Measurements from ENCODE around the gene DLGAP1. TPM values are rescaled to one million over a fixed set of nuclear protein-coding genes. Genes with fewer than 3 reads are reported as not detected.

DLGAP1 gene
- total and polyA plus RNA-seq, 10 donors, result 0.11 to 6.0 (median 2.1) TPM

DNA sequence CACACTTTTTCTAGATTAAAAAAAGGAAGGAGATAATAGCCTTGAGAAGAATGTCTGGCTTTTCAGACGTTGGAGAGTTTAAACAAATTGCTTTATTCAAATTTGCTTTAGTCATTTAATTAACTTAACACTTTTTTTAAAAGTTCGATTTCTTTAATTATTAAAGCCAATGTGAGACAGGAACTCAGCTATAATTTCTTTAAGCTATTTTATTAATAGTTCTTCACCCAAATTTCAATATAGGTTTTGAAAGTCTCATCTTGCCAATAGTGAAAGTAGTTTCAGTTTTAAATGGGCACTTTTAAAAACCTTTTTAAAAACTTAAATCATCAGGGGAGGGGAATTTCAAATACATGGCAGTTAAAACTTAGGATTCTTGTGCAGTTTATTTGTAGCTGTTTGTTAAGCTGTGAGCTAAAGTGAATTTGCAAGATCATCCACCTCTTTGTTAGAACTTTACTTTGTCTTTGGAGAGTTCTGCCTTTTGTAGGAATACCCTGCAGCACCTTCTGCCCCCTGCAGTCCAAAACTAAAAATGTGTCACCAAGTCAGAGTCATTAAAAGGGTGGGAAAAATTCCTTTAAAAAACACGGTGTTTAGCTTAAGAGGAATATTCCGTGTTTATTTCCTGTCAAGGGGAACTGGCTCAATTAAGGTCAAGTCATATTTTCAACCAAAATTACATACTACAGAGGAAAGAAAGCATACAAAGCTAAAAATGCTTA, 1000.6 kb downstream of the DLGAP1 start:
- H3K27ac ChIP-seq, result peak overlapping the region; percentile 94 to 99 (median 99)
- H3K4me1 ChIP-seq, result peaks cover 8 to 89% (median 64%) of the 10 kb centered on the region in 6 donors

DNA sequence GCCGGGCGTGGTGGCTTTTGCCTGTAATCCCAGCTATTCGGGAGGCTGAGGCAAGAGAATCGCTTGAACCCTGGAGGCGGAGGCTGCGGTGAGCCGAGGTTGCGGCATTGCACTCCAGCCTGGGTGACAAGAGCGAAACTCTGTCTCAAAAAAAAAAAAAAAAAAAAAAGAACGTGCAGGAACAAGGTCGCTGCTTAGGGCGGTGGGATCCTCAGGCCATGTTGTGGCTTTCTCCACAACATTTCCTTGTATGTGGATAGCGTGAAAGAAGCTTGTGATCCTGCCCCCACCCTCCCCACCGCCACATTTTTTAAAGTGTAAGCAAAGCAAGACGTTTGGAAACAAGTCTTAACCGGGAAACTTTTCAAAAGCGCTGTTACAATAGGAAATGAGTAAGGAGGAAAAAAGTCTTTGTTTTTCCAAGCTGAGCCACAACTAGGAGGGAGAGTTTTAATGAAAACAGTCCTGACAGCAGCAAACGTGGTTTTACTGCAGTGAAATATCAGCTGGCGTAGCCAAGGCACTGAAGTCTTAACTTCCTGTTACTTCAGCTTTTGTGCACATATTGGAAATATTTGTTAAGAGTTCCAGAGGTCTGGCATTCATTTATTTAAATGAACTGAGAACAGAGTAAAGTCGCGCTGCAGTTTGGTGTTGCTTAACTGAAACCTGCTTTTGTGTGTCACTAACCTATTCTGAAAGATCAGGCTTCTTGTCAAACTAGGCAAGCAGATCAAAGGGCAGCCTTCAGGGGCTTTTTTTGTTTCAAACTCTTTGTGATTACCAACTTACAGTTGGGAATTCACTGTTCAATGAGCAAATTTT, 1001.4 kb downstream of the DLGAP1 start:
- Histone ChIP-seq H3K4me3 (peak overlapping the region; percentile 2 to 80 (median 70)), H3K36me3 (peaks cover 0 to 29% (median 21%) of the 10 kb centered on the region in 6 donors), H3K27me3 (replicated peaks in 1 of 7) (no peaks in the 10 kb centered on the region), H3K27ac (peak overlapping the region; percentile 94 to 99 (median 99)), H3K4me1 (peaks cover 8 to 81% (median 57%) of the 10 kb centered on the region in 6 donors), H3K9me3 (no peaks in the 10 kb centered on the region)
- WGBS, 5 donors, result 19 to 25% (median 23%) methylated on average over 20 to 21 of the region's 21 CpGs
- DNase-seq, result peak; percentile 79
- TF ChIP-seq CTCF (IDR thresholded peaks at IDR 0.05 in 8 of 11, conservative IDR thresholded peaks at IDR 0.05 in 3 of 11) (no peak), POLR2AphosphoS5 (IDR thresholded peaks at IDR 0.05) (peak in 2 of 3 donors; percentile 12 to 20)
- intact Hi-C loops (cut with DNase I; ENCODE audit: low total_unique reads), result loop anchor here (10.0 kb wide), 1 partner anchor 211 kb away; no protein-coding TSS in a partner anchor

More for the DNA sequence above, 1000.6 kb downstream of the DLGAP1 start:
- no peaks in the 10 kb centered on the region for H3K27me3 ChIP-seq (replicated peaks in 1 of 7)
- 0 to 2% (median 0%) methylated on average over 4 of the region's 4 CpGs for WGBS, 5 donors
- peak overlapping the region; percentile 2 to 80 (median 70) for H3K4me3 ChIP-seq
- peak in 1 of 3 donors; percentile 22 for TF ChIP-seq POLR2A (IDR thresholded peaks at IDR 0.05)
- TF ChIP-seq CTCF (IDR thresholded peaks at IDR 0.05 in 8 of 11, conservative IDR thresholded peaks at IDR 0.05 in 3 of 11), result peak; percentile 34 to 79 (median 67)
- no peak for TF ChIP-seq POLR2AphosphoS5 (IDR thresholded peaks at IDR 0.05)
- no peak for DNase-seq
- H3K36me3 ChIP-seq, result peaks cover 0 to 35% (median 24%) of the 10 kb centered on the region in 6 donors
- H3K9me3 ChIP-seq, result no peaks in the 10 kb centered on the region
- intact Hi-C loops (cut with DNase I; ENCODE audit: low total_unique reads), result loop anchor here (5.0 to 10.0 kb wide), 3 partner anchors 133 to 210 kb away; no protein-coding TSS in a partner anchor

DNA sequence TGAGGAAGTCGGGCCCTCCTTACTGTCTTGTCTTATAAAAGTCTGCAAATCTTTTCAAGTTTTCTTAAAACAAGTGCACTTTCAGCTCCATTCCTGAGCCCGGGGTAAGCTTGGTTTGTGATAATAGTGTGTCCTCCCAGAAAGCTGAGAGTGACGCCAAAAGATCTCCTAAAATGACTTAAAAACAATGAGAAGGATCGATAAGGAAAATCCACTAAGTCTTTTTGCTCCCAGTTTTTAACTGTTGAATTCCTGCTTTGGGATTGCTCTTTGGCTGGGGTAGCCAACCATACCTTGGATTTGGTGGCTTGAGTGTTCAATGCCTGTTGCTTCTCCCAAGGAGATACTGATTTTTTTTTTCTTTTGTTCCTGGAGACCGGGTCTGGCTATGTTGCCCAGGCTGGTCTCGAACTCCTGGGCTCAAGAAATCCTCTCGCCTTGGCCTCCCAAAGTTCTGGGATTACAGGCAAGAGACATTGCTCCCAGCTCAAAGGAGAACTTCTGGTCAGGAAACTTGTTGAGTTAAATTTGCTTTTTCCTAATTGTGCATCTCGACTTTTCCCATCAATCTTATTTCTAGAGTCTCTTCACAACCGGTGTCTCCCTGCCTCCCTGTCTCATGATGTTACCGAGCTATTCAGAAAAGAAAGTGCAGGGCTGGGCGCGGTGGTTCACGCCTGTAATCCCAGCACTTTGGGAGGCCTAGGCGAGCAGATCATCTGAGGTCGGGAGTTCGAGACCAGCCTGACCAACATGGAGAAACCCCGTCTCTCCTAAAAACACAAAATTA, 1002.2 kb downstream of the DLGAP1 start:
- Histone ChIP-seq H3K4me3 (peak overlapping the region; percentile 56 to 80 (median 74)), H3K36me3 (peaks cover 0 to 21% (median 17%) of the 10 kb centered on the region in 6 donors), H3K27me3 (replicated peaks in 1 of 7) (no peaks in the 10 kb centered on the region), H3K4me1 (peaks cover 8 to 73% (median 49%) of the 10 kb centered on the region in 6 donors), H3K9me3 (no peaks in the 10 kb centered on the region), H3K27ac (peak overlapping the region; percentile 94 to 99 (median 99))
- no peak for TF ChIP-seq CTCF (IDR thresholded peaks at IDR 0.05 in 8 of 11, conservative IDR thresholded peaks at IDR 0.05 in 3 of 11)
- TF ChIP-seq POLR2AphosphoS5 (IDR thresholded peaks at IDR 0.05), result peak in 1 of 3 donors; percentile 20
- no peak for DNase-seq
- WGBS, 5 donors, result 59 to 77% (median 70%) methylated on average over 17 of the region's 17 CpGs
- intact Hi-C loops (cut with DNase I; ENCODE audit: low total_unique reads), result loop anchor here (10.0 kb wide), 1 partner anchor 212 kb away; no protein-coding TSS in a partner anchor

All from spleen (tissue), 11 donors.